Heart right ventricle (tissue), 16 donors: ENCODE measurements around the gene SKA1. TPM values are rescaled to one million over a fixed set of nuclear protein-coding genes. Genes with fewer than 3 reads are reported as not detected.

Experiments used
- ATAC-seq, 8 donors: fragments of 200-7000 bp; cut with Tn5 transposase; one replicate each; pipeline ENCODE4 v1.9.1; 2020; ENCODE audit warnings: mild to moderate bottlenecking in 8 of 8, moderate library complexity in 8 of 8, moderate number of reproducible peaks in 1 of 8
- DNase-seq, 2 donors: peaks; one replicate each; pipeline ENCODE4 v3.0.0-alpha.2; 2020
- H3K27ac ChIP-seq, 10 donors: fragments of 200-600 bp; sonication (generic) in 2 of 10; one replicate each; pipeline versions ENCODE4 v1.5.0 to v1.8.0; 2020 to 2022; ENCODE audit warnings: mild to moderate bottlenecking in 3 of 10
- H3K27me3 ChIP-seq, 7 donors: fragments of 200-600 bp; one replicate each; pipeline ENCODE4 v1.8.0; 2021 to 2022; ENCODE audit warnings: mild to moderate bottlenecking in 2 of 7
- H3K36me3 ChIP-seq, 9 donors: fragments of 200-600 bp; sonication (generic) in 1 of 9; one replicate each; pipeline versions ENCODE4 v1.5.0 to v1.8.0; 2020 to 2022; ENCODE audit warnings: mild to moderate bottlenecking in 2 of 9
- H3K4me1 ChIP-seq, 9 donors: fragments of 200-600 bp; sonication (generic) in 1 of 9; one replicate each; pipeline versions ENCODE4 v1.5.0 to v1.8.0; 2020 to 2022; ENCODE audit warnings: mild to moderate bottlenecking in 4 of 9
- H3K4me3 ChIP-seq, 10 donors: fragments of 200-600 bp; sonication (generic) in 2 of 10; one replicate each; pipeline versions ENCODE4 v1.5.0 to v1.8.0; 2020 to 2022; ENCODE audit warnings: mild to moderate bottlenecking in 7 of 10, moderate library complexity in 2 of 10
- H3K9me3 ChIP-seq, 11 donors: fragments of 200-600 bp in 10 of 11; sonication (generic) in 2 of 11; one replicate each; pipeline versions ENCODE4 v1.5.0 to v1.8.0; 2013 to 2022; ENCODE audit warnings: mild to moderate bottlenecking in 2 of 11, control low read depth in 1 of 11, moderate library complexity in 1 of 11
- CTCF ChIP-seq, 9 donors: fragments of 200-600 bp; sonication (generic) in 2 of 9; IDR thresholded peaks; one replicate each; pipeline versions ENCODE4 v1.5.0 to v1.8.0; 2021 to 2022; ENCODE audit warnings: antibody characterized with exemption in 9 of 9, mild to moderate bottlenecking in 5 of 9, moderate library complexity in 1 of 9
- WGBS, 2 donors: extraction: QIAGEN DNeasy Blood & Tissue Kit; methylation state at CpG; one replicate each; pipeline ENCODE4 v1.1.7; 2013; ENCODE audit warnings: inconsistent platforms in 1 of 2; 5-methylcytosine and 5-hydroxymethylcytosine counted together
- intact Hi-C, 10 donors: fragments of 100-400 bp; cut with DNase I; formaldehyde crosslinking; loops; one replicate each; pipeline versions ENCODE4 v1.11.1 to v1.14.2; 2022
- long read RNA-seq, 3 donors: library from polyadenylated mRNA; unstranded; transcript quantifications; one replicate each; pipeline ENCODE4 v2.0.0, GENCODE V29; 2020 to 2021
- polyA plus RNA-seq, 2 donors: library from polyadenylated mRNA; stranded (reverse); fragments of 200-250 nt; gene quantifications; one replicate each; pipeline ENCODE4 v1.2.3, GENCODE V29; 2013
- total RNA-seq, 10 donors: library from RNA; stranded (reverse); fragmentation: NEBNext Ultra II Directional in 3 of 10; extraction: Animal tissue kit (Norgen Biotek cat#: 25700) in 3 of 10; gene quantifications; one replicate each; pipeline versions ENCODE4 v1.2.1 to v1.2.4, GENCODE V29; 2021 to 2023
- donor health status: Arrhythmogenic right ventricular cardiomyopathy.
- donor health status: ischemic (EF 13 %, LVEDD 7.1; RV severe dilation, severe dysfunction).
- donor health status: healthy with polysubstance abuse.
- donor health status: DM: no; HTN: yes; CAD: no.
- donor health status: DM: no; HTN: no; CAD: no.
- donor health status: ischemic (EF 25% LVEDD 6.9; RV normal size, moderate dysfunction).
- donor health status: ischemic (EF 25% LVEDD 5.7; RV mildly dilated, moderate dysfunction).
- donor health status: healthy.
- donor health status: DM: yes; HTN: yes; CAD: no.
- donor health status: Ischemic cardiomyopathy.
- donor health status: ischemic (EF 35%, LVEDD 5.7; RV mildly dilated, moderate dysfunction).
- donor health status: nonischemic (EF 11% LVEDD 7.7; RV severe dilation, severe dysfunction).
- donor health status: DM: yes; HTN: yes; CAD: no.
- donor health status: PGD.
- donor health status: ischemic (EF 29% LVEDD 5.4; RV normal size, mild dysfunction).
- donor health status: nonischemic (EF 23%, LVEDD 6.1; RV moderate dilation, normal function).

Gene SKA1, protein sequence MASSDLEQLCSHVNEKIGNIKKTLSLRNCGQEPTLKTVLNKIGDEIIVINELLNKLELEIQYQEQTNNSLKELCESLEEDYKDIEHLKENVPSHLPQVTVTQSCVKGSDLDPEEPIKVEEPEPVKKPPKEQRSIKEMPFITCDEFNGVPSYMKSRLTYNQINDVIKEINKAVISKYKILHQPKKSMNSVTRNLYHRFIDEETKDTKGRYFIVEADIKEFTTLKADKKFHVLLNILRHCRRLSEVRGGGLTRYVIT
- total RNA-seq (1 to 10 TPM in 1 of 10 donors, under 1 TPM in 9; 0.13 to 1.9 (median 0.33) TPM), polyA plus RNA-seq (under 1 TPM; 0.12 to 0.29 TPM)
- long read RNA-seq, donor 1, result 0 reads
- long read RNA-seq, donor 2, result 0 reads
- long read RNA-seq, donor 3, result 0 reads

- Histone ChIP-seq H3K4me1 (peaks cover 0 to 14% (median 8%) of the 10 kb centered on the region in 9 donors), H3K27me3 (no peaks in the 10 kb centered on the region), H3K27ac (peak within 1 kb of the TSS in 9 of 10 donors; percentile 71 to 88 (median 83)), H3K4me3 (peak within 1 kb of the TSS; percentile 27 to 70 (median 57)), H3K9me3 (peaks cover 0 to 9% (median 5%) of the 10 kb centered on the region in 11 donors), H3K36me3 (peaks cover 0 to under 1% (median 0%) of the 10 kb centered on the region in 9 donors)
- no peak for TF ChIP-seq CTCF (IDR thresholded peaks at IDR 0.05)
- ATAC-seq (peak; percentile 100), DNase-seq (peak; percentile 91 to 94)
- WGBS, 2 donors, result 0 to 1% methylated on average over 47 of the region's 47 CpGs
- intact Hi-C loops, result loop anchor here in 7 of 10 donors (5.0 to 10.0 kb wide), 4 partner anchors 88 to 1183 kb away; partner anchors contain the start of genes CXXC1 (in 4 of the 7), MBD1 (in 3 of the 7) and CFAP53 (in 2 of the 7)
These were observed at the start of gene SKA1 for GRCh38 chr18:50374753-50375391. SKA1 (plus strand) TSS chr18:50375046; CDS start chr18:50375831, 785 bp downstream.

GRCh38 chr18:50327983-50328382 lies 46.9 kb upstream of the SKA1 start:
- Histone ChIP-seq H3K9me3 (peaks cover 0 to 17% (median 0%) of the 10 kb centered on the region in 11 donors), H3K4me1 (no peaks in the 10 kb centered on the region), H3K4me3 (no peak overlapping the region), H3K27ac (no peak overlapping the region), H3K27me3 (peaks cover 0 to 10% (median 0%) of the 10 kb centered on the region in 7 donors), H3K36me3 (no peaks in the 10 kb centered on the region)
- no peak for ATAC-seq
- DNase-seq, result no peak
- WGBS, 2 donors, result 77 to 83% methylated on average over 3 of the region's 3 CpGs
- intact Hi-C loops, result no loop called here
- TF ChIP-seq CTCF (IDR thresholded peaks at IDR 0.05), result no peak

DNA sequence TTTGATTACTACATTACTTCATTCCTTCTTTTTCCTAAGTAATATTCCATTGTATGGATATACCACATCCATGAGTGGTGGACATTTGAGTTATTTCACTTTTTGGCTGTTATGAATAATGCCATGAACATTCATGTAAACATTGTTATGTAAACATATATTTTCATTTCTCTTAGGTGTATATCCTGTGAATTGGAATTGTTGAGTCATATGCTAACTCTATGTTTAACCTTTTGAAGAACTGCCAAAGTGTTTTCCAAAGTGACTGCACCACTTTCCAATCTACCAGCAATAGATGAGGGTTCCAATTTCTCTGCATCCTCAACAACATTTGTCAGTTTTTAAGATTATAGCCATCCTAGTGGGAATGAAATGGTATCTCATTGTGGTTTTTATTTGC lies 44.7 kb upstream of the SKA1 start:
- ATAC-seq (no peak), DNase-seq (no peak)
- H3K27me3 ChIP-seq, result peaks cover 0 to 10% (median 0%) of the 10 kb centered on the region in 7 donors
- H3K4me1 ChIP-seq, result no peaks in the 10 kb centered on the region
- no peak overlapping the region for H3K4me3 ChIP-seq
- H3K36me3 ChIP-seq, result no peaks in the 10 kb centered on the region
- H3K9me3 ChIP-seq, result peaks cover 0 to 15% (median 0%) of the 10 kb centered on the region in 11 donors
- intact Hi-C loops, result no loop called here
- no peak overlapping the region for H3K27ac ChIP-seq
- TF ChIP-seq CTCF (IDR thresholded peaks at IDR 0.05), result no peak

- ATAC-seq, result no peak
- Histone ChIP-seq H3K4me3 (no peak overlapping the region), H3K27me3 (peaks cover 0 to 10% (median 0%) of the 10 kb centered on the region in 7 donors), H3K36me3 (no peaks in the 10 kb centered on the region), H3K4me1 (no peaks in the 10 kb centered on the region), H3K27ac (no peak overlapping the region), H3K9me3 (peaks cover 0 to 15% (median 0%) of the 10 kb centered on the region in 11 donors)
- no peak for TF ChIP-seq CTCF (IDR thresholded peaks at IDR 0.05)
- DNase-seq, result no peak
- intact Hi-C loops, result no loop called here
- 57 to 59% methylated on average over 1 of the region's 1 CpG for WGBS, 2 donors
These were observed 43.2 kb upstream of the SKA1 start for GRCh38 chr18:50331691-50332090.
